HG03175 (cell line): ENCODE data around the gene HCFC2.
"Not testable (repeated sequence)": the region's sequence is repeated elsewhere in the genome, so short reads cannot be mapped to it uniquely, and the experiment has no call there.

Experiments used
- ATAC-seq: cut with Tn5 transposase; IDR thresholded peaks from one replicate; pipeline ENCODE4 v1.9.1; 2021; ENCODE audit warnings: mild to moderate bottlenecking, moderate library complexity; ENCODE audit not compliant: unreplicated experiment

HCFC2 gene

DNA sequence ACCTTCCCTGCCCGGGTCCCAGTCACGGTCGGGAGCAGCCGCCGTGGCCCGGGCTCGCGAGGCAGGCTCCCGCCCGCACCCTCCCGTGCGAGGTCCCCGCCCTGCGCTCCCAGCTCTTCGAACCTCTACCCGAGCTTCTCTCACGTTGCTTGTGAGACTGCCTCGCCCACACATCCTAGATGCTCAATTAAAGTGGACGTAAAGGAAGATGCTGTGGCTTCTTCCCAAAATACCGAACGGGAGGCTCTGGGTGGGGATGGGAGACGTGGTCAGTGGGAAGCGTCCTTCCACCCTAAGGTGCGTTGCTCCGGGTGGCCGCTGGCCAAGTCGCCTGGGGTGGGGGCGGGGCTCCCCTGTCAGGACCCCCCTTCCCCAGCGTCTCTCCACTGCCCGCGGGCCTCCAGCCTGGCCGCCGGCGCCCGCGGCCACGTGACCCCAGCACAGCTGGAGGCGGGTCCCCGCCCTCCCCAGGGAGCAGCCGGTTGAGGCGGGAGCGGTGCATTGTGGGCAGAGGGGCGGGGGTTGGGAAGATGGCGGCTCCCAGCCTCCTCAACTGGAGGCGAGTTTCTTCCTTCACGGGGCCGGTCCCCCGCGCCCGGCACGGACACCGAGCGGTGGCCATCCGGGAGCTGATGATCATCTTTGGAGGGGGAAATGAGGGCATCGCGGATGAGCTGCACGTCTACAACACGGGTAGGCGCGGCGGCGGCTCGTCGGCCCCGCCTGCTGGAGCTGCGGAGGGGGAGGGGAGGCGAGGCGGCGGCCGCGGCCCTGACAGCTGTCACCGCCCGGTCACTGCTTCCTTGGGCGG lies at the start of gene HCFC2:
TSS of gene HCFC2 (plus strand) at position 501 of the 811 bp plus-strand sequence. CDS start at position 531, 30 bp downstream.
- ATAC-seq: peak; percentile 91

DNA sequence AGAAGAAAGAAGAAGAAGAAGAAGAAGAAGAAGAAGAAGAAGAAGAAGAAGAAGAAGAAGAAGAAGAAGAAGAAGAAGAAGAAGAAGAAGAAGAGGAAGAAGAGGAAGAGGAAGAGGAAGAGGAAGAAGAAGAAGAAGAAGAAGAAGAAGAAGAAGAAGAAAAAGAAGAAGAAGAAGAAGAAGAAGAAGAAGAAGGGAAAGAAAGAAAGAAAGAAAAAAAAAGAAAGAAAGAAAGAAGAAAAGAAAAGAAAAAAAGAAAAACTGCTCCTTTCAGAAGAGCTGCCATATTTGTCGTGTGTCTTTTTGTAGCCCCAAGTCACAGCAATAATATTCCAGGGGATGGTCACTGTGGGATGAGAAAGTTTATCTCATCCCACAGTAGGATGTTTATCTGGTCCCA lies 42.5 kb upstream of the HCFC2 start:
- not testable (repeated sequence) for ATAC-seq

DNA sequence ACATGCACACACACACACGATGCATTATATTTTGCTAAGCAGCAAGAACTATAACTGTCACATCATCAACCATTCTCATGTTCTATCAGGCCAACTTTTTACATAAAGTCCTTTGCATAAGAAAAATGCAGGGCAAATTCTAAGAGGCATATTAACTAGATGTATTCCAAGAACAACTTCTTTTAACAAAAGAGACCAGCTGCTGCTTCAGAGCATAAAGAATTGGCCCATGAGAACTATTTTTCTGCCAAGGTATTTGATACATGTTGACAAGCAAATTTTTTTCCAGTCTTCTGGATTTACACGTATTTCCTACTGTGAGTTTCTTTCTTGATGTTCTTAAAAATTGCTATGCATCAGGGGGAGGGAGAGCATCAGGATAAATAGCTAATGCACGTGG lies 41.5 kb upstream of the HCFC2 start:
- no peak for ATAC-seq

DNA sequence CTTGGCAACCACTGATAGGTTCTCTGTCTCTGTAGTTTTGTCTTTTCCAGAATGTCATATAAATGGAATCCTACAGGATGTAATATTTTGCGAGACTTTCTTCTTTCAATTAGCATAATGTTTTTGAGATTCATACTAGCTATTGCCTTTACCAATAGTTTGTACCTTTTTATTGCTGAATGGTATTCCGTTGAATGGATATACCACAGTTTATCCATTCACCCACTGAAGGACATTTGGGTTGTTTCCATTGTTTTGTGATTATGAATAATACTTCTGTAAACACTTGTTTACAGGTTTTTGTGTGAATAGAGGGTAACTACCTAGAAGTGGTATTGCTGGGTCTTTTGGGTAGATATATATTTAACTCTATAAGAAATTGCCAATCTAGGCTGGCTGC lies 40.6 kb upstream of the HCFC2 start:
- ATAC-seq: no peak

DNA sequence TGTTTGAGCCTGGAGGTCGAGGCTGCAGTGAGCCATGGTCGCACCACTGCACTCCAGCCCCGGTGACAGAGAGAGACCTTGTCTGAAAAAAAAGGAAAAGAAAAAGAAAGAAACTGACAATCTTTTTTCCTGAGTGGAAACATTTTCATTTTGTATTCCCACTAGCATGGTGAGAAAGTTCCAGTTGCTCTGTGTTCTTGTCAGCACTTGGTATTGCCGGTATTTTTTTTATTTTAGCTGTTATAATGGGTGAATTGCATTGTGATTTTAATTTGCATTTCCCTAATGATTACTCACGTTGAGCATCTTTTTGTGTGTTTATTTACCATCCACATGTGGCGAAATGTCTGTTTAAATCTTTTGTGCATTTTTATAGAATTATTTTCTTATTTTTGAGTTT lies 40.0 kb upstream of the HCFC2 start:
- ATAC-seq: no peak

DNA sequence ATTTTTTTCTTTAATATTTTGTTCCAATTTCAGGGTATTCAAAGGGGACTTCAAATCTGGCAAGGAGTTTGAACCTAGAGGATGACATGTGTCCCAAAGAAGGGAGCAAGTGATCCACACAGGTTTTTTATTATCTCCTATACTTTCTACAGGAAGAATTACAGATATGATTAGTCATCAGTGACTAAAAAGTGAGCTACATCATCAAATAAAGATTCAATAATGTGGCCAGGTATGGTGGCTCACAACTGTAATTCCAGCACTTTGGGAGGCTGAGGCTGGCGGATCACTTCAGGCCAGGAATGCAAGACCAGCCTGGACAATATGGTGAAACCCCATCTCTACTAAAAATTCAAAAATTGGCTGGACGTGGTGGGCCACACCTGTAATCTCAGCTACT lies 38.6 kb upstream of the HCFC2 start:
- no peak for ATAC-seq

DNA sequence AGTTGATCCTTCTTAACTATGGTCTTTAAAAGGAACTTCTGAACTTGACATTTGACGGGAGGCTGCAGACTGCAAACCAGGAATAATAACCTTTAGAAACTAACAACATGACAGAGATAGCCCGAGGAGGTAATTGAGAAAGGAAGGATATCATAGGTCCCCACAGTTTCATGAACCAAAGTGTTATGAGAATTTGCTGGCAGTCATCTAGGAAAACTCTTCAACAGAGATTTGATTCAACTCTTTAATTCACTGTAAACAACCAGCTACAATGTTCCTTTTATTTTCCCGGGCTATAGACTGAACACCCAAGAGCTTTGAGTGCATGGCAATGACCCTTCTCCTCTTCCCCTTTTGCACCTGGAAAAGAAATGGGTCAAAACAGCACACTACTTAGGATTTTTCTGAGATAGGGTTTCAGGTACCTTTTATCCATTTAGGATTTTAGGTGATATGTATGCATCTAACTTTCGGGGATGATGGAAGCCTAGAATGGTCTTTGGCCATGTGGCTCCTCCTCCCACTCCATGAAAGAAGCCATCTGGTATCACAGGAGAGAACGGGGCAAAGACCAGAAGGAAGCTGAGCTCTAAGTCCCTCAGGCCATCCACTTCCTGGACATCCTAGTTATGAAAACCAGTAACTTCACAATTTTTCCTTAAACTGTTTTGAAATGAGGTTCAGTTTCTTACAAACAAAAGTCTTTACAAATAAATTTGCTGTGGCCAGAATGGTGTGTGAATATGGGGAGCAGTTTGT lies 37.3 kb upstream of the HCFC2 start:
- no peak for ATAC-seq

DNA sequence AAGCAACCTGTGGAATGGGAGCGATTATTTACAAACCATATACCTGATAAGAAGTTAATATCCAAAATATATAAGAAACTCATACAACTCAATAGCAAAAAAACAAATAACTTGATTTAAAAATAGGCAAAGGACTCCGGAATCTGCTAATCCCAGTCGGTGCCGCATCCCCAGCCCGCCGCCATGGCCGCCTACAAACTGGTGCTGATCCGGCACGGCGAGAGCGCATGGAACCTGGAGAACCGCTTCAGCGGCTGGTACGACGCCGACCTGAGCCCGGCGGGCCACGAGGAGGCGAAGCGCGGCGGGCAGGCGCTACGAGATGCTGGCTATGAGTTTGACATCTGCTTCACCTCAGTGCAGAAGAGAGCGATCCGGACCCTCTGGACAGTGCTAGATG lies 33.7 kb upstream of the HCFC2 start:
- not testable (repeated sequence) for ATAC-seq

DNA sequence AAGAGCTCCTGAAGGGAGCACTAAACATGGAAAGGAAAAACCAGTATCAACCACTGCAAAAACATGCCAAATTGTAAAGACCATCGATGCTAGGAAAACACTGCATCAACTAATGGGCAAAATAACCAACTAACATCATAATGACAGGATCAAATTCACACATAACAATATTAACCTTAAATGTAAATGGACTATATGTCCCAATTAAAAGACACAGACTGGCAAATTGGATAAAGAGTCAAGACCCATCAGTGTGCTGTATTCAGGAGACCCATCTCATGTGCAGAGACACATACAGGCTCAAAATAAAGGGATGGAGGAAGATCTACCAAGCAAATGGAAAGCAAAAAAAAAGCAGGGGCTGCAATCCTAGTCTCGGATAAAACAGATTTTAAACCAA lies 28.2 kb upstream of the HCFC2 start:
- ATAC-seq: not testable (repeated sequence)

DNA sequence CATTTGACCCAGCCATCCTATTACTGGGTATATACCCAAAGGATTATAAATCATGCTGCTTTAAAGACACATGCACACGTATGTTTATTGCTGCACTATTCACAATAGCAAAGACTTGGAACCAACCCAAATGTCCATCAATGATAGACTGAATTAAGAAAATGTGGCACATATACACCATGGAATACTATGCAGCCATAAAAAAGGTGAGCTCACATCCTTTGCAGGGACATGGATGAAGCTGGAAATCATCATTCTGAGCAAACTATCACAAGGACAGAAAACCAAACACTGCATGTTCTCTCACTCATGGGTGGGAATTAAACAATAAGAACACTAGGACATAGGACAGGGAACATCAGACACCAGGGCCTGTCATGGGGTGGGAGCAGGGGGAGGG lies 24.6 kb upstream of the HCFC2 start:
- ATAC-seq: not testable (repeated sequence)

DNA sequence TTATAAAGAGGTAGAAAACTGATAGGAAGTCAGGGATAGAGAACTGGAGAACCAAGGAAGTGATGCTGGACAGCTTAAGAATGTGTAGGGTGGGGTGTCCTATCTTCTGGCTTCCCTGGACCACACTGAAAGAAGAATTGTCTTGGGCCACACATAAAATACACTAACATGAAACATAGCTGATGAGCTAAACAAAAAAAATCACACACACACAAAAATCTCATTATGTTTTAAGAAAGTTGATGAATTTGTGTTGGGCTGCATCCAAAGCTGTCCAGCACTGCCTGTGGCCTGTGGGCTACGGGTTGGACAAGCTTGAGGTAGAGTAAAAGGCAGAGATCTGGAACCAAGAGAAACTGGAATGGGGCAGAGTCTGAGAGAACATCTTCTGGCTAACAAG lies 21.8 kb upstream of the HCFC2 start:
- no peak for ATAC-seq

DNA sequence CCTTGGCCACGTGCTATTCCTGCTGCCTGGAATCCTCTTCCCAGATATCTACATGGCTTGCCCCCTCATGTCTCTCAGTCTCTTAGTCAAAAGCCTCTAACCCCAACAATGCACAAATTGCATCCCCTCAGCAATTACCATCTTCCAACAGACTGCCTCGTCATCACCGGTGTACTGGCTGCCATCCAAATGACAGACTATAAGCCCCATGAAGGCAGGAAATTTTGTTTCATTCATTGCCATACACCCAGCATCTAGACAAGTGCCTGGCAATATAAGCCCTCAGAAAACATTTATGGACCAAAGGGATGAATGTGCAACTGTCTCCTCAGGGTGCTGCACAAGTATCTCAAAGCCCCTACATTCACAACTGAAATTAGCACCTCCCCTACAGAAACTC lies 20.2 kb upstream of the HCFC2 start:
- no peak for ATAC-seq

DNA sequence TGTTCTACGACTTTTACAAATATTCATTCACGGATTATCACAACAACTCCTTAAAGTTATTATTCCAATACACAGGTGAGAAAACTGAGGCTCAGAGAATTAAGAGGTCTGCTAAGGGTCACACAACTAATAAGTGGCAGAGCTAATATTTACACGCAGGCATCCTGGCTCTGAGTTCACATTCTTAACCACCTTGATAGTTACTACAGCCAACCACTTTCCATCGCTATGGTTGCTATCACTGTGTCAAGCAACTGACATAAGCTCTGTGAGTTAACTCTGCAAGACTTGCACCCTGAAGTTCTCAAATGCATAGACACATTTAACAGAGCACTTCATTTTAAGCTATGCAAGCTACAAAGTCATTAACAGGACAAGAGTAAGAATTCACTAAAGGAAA lies 18.0 kb upstream of the HCFC2 start:
- no peak for ATAC-seq

DNA sequence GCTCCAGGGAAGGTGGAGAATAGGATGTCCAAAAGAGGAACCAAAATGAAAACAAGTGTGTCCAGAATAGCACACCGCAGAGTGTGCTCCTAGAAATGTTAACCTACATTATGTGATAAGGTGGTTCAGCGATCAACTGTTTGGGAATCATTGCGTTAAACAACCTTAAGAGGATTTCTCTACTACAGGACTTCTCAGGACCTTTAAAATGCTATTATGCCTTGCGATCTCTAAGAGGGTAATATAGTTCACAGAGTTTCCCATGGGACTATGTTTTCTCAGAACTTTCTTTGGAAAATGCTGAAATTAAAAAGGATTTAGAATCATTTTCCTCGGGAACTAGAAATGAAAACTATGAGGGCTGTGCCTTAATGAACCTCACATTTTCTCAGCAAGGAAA lies 16.2 kb upstream of the HCFC2 start:
- no peak for ATAC-seq

DNA sequence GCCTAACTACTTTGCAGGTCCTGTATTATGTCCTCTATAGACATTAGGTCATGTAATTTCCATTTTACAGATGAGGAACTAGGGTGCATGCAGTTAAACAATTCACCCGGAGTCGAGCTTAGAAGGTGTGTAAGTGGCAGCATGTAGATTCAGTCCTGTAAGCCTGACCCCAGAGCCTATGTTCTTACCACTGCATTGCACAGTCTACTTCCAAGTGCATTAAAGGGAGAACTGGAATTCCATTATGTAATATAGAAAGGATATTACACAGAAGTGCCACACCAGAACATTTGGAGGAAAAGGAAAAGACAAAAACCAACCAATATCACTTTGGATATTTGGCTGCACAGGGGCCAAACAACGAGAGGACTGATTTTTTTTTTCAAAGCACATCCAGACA lies 15.5 kb upstream of the HCFC2 start:
- ATAC-seq: no peak

DNA sequence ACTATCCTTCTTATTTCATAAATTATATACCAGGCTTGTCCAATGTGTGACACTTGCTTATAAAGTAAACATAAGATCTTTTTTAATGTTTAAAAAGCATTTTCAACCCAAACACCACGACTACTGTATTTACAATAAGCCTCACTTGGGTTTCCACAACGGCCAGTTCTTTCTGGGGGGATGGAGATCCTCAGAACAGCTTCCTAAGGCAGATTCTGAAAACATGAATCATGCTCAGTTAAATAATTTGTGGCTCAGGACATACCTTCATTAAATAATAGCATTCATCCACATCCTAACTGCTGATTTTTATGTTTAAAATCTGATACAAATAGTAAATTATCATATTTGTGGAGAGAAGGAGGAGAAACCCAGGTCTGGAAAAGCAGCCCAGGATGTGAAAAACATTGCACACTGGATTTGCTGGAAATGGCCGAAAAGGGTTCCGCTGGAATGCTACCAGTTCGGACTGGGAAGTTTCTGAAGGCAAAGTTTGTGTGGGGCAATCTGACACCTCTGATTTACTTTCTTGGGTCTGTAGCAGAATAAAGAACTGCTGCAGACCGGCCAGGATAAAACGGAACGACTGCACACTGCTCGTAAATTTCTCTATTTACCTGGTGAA lies 14.9 kb upstream of the HCFC2 start:
- no peak for ATAC-seq

DNA sequence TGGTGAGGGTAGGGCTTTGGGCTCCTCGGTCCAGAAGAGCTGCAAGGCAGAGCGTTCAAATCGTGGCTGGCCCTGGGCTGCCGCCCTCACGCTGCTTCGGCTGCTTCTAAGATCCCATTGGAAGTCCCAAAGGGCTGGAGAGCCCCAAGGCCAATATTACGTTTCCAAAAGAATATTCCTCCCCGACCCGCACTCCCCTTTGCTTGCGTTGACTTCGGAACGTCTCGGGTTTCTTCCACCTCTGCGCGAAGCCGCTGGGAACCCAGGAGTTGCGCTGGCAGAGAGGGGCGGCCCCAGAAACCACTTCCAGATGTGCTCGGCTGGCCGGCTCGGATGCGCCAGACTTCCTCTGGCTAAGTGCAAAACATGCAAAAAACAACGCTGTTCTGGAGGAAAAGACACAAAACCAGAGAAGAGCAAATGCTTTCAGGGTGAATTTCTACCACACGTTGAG lies 14.4 kb upstream of the HCFC2 start, which contains the start of gene GLT8D2:
TSS of gene GLT8D2 (minus strand) at position 285 of the 454 bp plus-strand sequence. CDS start 30,539 bp downstream, outside the sequence.
- ATAC-seq: no peak

DNA sequence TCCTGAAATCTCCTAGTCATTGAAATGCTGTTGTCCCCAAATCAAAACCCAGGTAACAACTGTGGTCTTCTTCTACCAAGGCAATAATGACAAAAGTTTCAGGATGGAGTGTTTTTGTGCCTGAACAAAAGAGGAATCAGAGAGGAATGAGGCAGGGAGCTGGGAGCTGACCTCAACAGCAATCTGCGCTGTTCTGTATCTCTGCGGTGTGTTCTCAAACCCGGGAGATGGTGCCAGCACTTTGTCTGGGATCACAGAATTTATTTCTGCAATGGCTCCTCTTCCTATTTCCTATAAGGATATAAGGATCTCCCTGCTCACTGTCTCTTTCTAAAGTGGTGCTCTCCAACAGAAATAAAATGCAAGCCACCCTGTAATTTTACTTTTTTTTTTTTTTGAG lies 13.9 kb upstream of the HCFC2 start:
- ATAC-seq: no peak

DNA sequence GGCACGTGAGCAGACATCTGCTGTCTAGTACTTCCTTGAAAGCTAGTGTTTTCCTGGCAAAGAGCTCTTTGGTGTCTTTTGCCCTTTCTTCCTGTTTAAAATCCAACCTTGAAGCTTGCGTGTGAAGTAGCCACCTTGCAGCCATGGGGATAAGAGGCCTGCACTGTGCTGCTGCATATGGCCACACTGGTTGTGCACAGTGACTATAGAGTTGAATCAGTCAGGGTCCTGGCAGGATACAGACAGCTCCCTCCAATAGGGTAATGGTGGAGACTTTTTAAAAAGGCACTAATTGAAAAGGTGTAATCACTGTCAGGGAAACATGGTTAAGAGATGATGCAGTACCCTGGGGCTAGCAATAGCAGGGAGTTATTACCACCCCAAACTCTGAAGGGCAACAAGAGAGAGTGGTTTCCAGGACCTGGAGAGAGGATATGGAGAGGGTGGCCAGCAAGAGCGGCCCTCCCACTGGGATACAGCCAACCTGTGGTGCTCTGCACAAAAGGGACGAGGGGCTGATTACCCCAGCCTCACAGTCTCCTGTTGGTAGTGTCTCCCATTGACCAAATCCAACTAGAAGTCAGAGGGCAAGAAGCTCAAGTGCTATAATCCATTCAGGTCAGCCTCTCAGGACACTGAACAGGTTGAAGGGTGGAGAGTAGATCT lies 9.5 kb upstream of the HCFC2 start:
- no peak for ATAC-seq

DNA sequence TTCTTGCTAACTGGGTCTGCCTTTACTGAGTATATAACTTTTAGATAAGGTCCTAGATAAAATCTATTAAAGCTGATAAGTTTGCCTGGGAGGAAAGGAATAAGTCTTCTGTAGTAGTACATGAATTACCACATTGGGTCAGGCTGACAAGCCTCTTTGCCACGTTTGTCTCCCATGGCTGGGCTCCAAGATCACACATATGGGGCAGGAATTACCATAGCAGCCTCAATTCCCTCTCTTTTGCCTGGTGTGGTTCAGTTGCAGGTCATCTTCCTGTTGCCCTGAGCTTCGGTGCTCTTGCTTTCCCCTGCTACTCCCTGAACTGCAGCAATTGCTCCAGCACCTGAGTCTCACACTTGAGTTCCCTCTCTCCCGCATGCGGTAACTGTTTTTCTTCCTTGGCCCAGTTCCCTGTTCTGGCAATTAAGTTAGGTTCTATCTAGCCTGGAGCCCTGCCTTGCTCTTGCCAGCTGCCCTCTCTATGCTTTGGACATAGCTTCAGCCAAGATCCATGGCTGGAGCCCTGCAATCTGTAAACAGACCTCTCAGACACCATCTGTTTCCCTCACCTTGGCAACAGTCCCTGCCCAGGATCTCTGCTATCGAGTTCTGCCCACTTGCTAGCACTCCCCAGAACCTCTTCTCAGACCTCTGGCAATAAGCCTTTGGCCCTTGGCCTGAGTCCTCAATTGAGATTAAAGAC lies 8.5 kb upstream of the HCFC2 start:
- no peak for ATAC-seq
